B cell (primary cell): ENCODE results near the gene DACH1. TPM values are rescaled to one million over a fixed set of nuclear protein-coding genes. Genes with fewer than 3 reads are reported as not detected.

ENCODE experiments used
- ATAC-seq: fragments of 200-7000 bp; cut with Tn5 transposase; one replicate; pipeline ENCODE4 v1.10.0; 2021; ENCODE audit warnings: low read depth, mild to moderate bottlenecking, moderate number of reproducible peaks, moderate library complexity
- CTCF ChIA-PET: fragments of 350-600 bp; sonication (Branson Sonifier 250); formaldehyde crosslinking; loops from one replicate; lab custom pipeline; 2021; ENCODE audit warnings: antibody characterized with exemption, inconsistent platforms; lab: Charles Lee
- POLR2A ChIA-PET: fragments of 350-600 bp; sonication (Branson Sonifier 250); formaldehyde crosslinking; loops from one replicate; lab custom pipeline; 2021; ENCODE audit warnings: antibody characterized with exemption; lab: Charles Lee
- DNase-seq: peaks from one replicate; pipeline ENCODE4 v3.0.0; 2013
- H2AFZ ChIP-seq: 2 replicates; pipeline ENCODE4 v1.6.1; 2012; ENCODE audit warnings: mild to moderate bottlenecking, low read depth, low read length; ENCODE audit not compliant: insufficient read depth, poor library complexity, severe bottlenecking
- H3K27ac ChIP-seq, 2 donors: 1 replicate in 1 of 2; 2 replicates in 1 of 2; pipeline ENCODE4 v1.5.1; 2012 to 2013; ENCODE audit warnings: low read length in 2 of 2, mild to moderate bottlenecking in 2 of 2, moderate library complexity in 1 of 2
- H3K27me3 ChIP-seq, 4 experiments: fragments of 200-600 bp in 1 of 4; sonication (generic) in 1 of 4; replicated peaks in 1 of 4; 1 replicate in 2 of 4; 2 replicates in 2 of 4; pipeline versions ENCODE4 v1.6.1 to v1.7.0; 2013 to 2016; ENCODE audit warnings: low read length in 3 of 4, mild to moderate bottlenecking in 2 of 4, mixed read lengths in 1 of 4, moderate library complexity in 1 of 4; ENCODE audit not compliant: insufficient read depth in 4 of 4, control insufficient read depth in 3 of 4; ENCODE audit errors: control extremely low read depth in 1 of 4
- H3K36me3 ChIP-seq, 2 experiments: replicated peaks in 1 of 2; 1 replicate in 1 of 2; 2 replicates in 1 of 2; pipeline versions ENCODE4 v1.6.1 to v1.7.1; 2013; ENCODE audit warnings: low read length in 1 of 2; ENCODE audit not compliant: insufficient read depth in 2 of 2, control insufficient read depth in 1 of 2; ENCODE audit errors: control extremely low read depth in 1 of 2, extremely low read depth in 1 of 2
- H3K4me1 ChIP-seq, 2 donors: fragments of 200-600 bp in 1 of 2; sonication (generic) in 1 of 2; 1 replicate in 1 of 2; 2 replicates in 1 of 2; pipeline versions ENCODE4 v1.5.1 to v1.6.1; 2013 to 2017; ENCODE audit warnings: low read length in 2 of 2; ENCODE audit not compliant: control insufficient read depth in 2 of 2, insufficient read depth in 2 of 2
- H3K4me2 ChIP-seq: replicated peaks from 2 replicates; pipeline ENCODE3; 2012; ENCODE audit warnings: mild to moderate bottlenecking, low read depth, low read length; ENCODE audit not compliant: poor library complexity, severe bottlenecking
- H3K4me3 ChIP-seq, 5 experiments: fragments of 200-600 bp in 1 of 5; sonication (generic) in 1 of 5; 1 replicate in 3 of 5; 2 replicates in 2 of 5; pipeline versions ENCODE4 v1.5.1 to v1.7.0; 2011 to 2016; ENCODE audit warnings: low read length in 4 of 5, mild to moderate bottlenecking in 4 of 5, low read depth in 2 of 5, control low read depth in 1 of 5, moderate library complexity in 1 of 5; ENCODE audit not compliant: insufficient read depth in 1 of 5; ENCODE audit errors: control extremely low read depth in 1 of 5, extremely low read depth in 1 of 5
- H3K79me2 ChIP-seq: fragments of 200-600 bp; sonication (generic); one replicate; pipeline ENCODE4 v1.6.0; 2016; ENCODE audit warnings: low read length; ENCODE audit not compliant: control insufficient read depth, insufficient read depth
- H3K9ac ChIP-seq: fragments of 200-600 bp; sonication (generic); 2 replicates; pipeline ENCODE4 v1.6.1; 2017; ENCODE audit warnings: mild to moderate bottlenecking, low read length, moderate library complexity
- H3K9me3 ChIP-seq, 3 donors: one replicate each; pipeline versions ENCODE4 v1.6.1 to v1.7.1; 2013; ENCODE audit warnings: low read length in 2 of 3; ENCODE audit not compliant: control insufficient read depth in 2 of 3, insufficient read depth in 1 of 3; ENCODE audit errors: control extremely low read depth in 1 of 3
- H4K20me1 ChIP-seq: 2 replicates; pipeline ENCODE4 v1.6.0; 2012; ENCODE audit warnings: mild to moderate bottlenecking, low read length; ENCODE audit not compliant: insufficient read depth, control insufficient read depth, poor library complexity, severe bottlenecking
- H3K27ac Mint-ChIP-seq: one replicate; pipeline ENCODE4 v1.8.0; 2021; ENCODE audit warnings: mixed read lengths
- H3K27me3 Mint-ChIP-seq: one replicate; pipeline ENCODE4 v1.8.0; 2021; ENCODE audit warnings: mixed read lengths
- H3K4me1 Mint-ChIP-seq: one replicate; pipeline ENCODE4 v1.8.0; 2021; ENCODE audit warnings: mixed read lengths
- H3K4me3 Mint-ChIP-seq: one replicate; pipeline ENCODE4 v1.8.0; 2021; ENCODE audit warnings: mixed read lengths
- H3K9me3 Mint-ChIP-seq: one replicate; pipeline ENCODE4 v1.8.0; 2022; ENCODE audit warnings: mixed read lengths; ENCODE audit not compliant: insufficient read depth
- CTCF ChIP-seq: fragments of 200-600 bp; IDR thresholded peaks from one replicate; pipeline ENCODE4 v1.8.0; 2022; ENCODE audit warnings: antibody characterized with exemption, mild to moderate bottlenecking
- EZH2 ChIP-seq: IDR thresholded peaks from 2 replicates; pipeline ENCODE4 v1.6.1; 2012; ENCODE audit warnings: borderline replicate concordance, low read depth, mild to moderate bottlenecking, moderate library complexity, low read length; ENCODE audit not compliant: insufficient read depth, poor library complexity, severe bottlenecking
- WGBS: methylation state at CpG from one replicate; pipeline ENCODE4 v1.1.5; 2013; ENCODE audit warnings: missing lambda C conversion rate; ENCODE audit not compliant: insufficient coverage; 5-methylcytosine and 5-hydroxymethylcytosine counted together
- intact Hi-C: fragments of 100-400 bp; cut with micrococcal nuclease; formaldehyde crosslinking; loops from one replicate; pipeline ENCODE4 v1.10.0; 2022
- polyA plus RNA-seq: library from polyadenylated mRNA; depleted of rRNA; stranded (reverse); fragments of >200 nt; gene quantifications from 2 replicates; pipeline ENCODE4 v1.2.3, GENCODE V29; 2012
- total RNA-seq, 2 donors: library from RNA; stranded (reverse); fragments of 120-200 nt in 1 of 2; gene quantifications; 1 replicate in 1 of 2; 2 replicates in 1 of 2; pipeline versions ENCODE4 v1.2.3 to v1.2.4, GENCODE V29; 2013 to 2022

DACH1 gene
- total and polyA plus RNA-seq, 2 donors (not counting 1 experiment from before 2014, with no cell fraction given) = not detected

GRCh38 chr13:71580614-71581013 is 286.4 kb downstream of the DACH1 start:
- 83% methylated on average over 1 of the region's 3 CpGs for WGBS
- CTCF ChIA-PET = interaction anchor here (0.6 kb wide), 1 partner anchor 19 kb away, joined by 3 read pairs; no protein-coding TSS in a partner anchor

DNA sequence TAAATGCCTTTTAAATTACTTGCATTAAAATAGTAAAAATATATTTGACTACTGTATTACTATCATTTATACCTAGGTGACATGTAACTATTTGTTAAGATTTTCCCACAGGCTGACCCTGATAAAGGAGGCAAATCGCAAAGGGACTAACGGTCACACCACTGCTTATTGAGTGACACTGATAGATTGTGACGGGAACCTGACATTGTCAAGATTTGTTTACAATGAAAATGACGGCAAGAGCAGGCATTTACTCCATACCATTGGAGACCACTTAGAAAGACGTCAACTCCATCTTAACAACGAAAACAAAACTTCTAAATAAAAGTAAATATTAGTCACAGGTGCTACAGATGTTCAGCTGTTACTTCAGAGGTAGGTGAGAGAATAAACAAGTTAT is 289.0 kb downstream of the DACH1 start:
- intact Hi-C loops = no loop called here
- Histone ChIP-seq H3K36me3 (no peaks in the 10 kb centered on the region), H3K79me2 (no peaks in the 10 kb centered on the region), H3K4me3 (no peak overlapping the region), H3K4me2 (no peak overlapping the region), H3K9me3 (no peaks in the 10 kb centered on the region), H3K27me3 (no peaks in the 10 kb centered on the region), H3K27ac (no peak overlapping the region), H2AFZ (no peak overlapping the region), H3K9ac (no peak overlapping the region), H3K4me1 (no peaks in the 10 kb centered on the region), H4K20me1 (no peaks in the 10 kb centered on the region)
- Mint-ChIP-seq H3K27me3 (no peaks in the 10 kb centered on the region), H3K4me1 (no peaks in the 10 kb centered on the region), H3K27ac (no peak overlapping the region), H3K4me3 (no peak overlapping the region), H3K9me3 (no peaks in the 10 kb centered on the region)
- TF ChIP-seq CTCF (no peak), EZH2 (no peak)
- WGBS = no CpG with 5 or more reads among the region's 6 CpGs
- DNase-seq (no peak), ATAC-seq (no peak)
- ChIA-PET CTCF (no interaction called here), POLR2A (no interaction called here)

More at GRCh38 chr13:71580614-71581013, 286.4 kb downstream of the DACH1 start:
- Mint-ChIP-seq H3K4me1 (no peaks in the 10 kb centered on the region), H3K27ac (no peak overlapping the region), H3K4me3 (no peak overlapping the region), H3K9me3 (no peaks in the 10 kb centered on the region), H3K27me3 (no peaks in the 10 kb centered on the region)
- Histone ChIP-seq H3K36me3 (no peaks in the 10 kb centered on the region), H2AFZ (no peak overlapping the region), H3K9me3 (no peaks in the 10 kb centered on the region), H3K4me3 (no peak overlapping the region), H3K9ac (no peak overlapping the region), H3K79me2 (no peaks in the 10 kb centered on the region), H3K27ac (no peak overlapping the region), H4K20me1 (no peaks in the 10 kb centered on the region), H3K27me3 (no peaks in the 10 kb centered on the region), H3K4me2 (no peak overlapping the region), H3K4me1 (no peaks in the 10 kb centered on the region)
- no peak for ATAC-seq
- intact Hi-C loops = no loop called here
- POLR2A ChIA-PET = no interaction called here
- TF ChIP-seq CTCF = no peak
- TF ChIP-seq EZH2 = no peak
- no peak for DNase-seq
